ENCODE data around the gene MT2A.

GRCh38 chr16:56607675-56608042 lies 725 bp upstream of the MT2A start:
- no peak for TF ChIP-seq MAX (IDR thresholded peaks at IDR 0.05)
- no peak for TF ChIP-seq EP300 (IDR thresholded peaks at IDR 0.05; ENCODE audit: borderline replicate concordance)
- TF ChIP-seq RAD21 (IDR thresholded peaks at IDR 0.05; ENCODE audit: low read depth) = no peak
- TF ChIP-seq ZBTB7A (IDR thresholded peaks at IDR 0.05; ENCODE audit: low read depth) = no peak
- no peak for TF ChIP-seq TAF1 (IDR thresholded peaks at IDR 0.05; ENCODE audit: low read depth)
- TF ChIP-seq YY1 (IDR thresholded peaks at IDR 0.05; ENCODE audit: low read depth) = no peak
- TF ChIP-seq FOXM1 (IDR thresholded peaks at IDR 0.05; ENCODE audit: borderline replicate concordance, low read depth) = no peak
- no peak for TF ChIP-seq CREB1 (IDR thresholded peaks at IDR 0.05; ENCODE audit: low read depth)
